Erythroblast (primary cell): ENCODE results near the gene SIRPB1.

Source experiments
- GATA1 ChIP-seq: IDR thresholded peaks from 2 replicates; pipeline ENCODE4 v1.6.1; 2011; ENCODE audit warnings: low read depth, mild to moderate bottlenecking, control low read depth, low read length, moderate library complexity
- POLR2A ChIP-seq: IDR thresholded peaks from 2 replicates; pipeline ENCODE4 v1.6.1; 2011; ENCODE audit warnings: mild to moderate bottlenecking, low read length

GRCh38 chr20:1665345-1665744, 45.5 kb upstream of the SIRPB1 start:
- TF ChIP-seq POLR2A = no peak
- TF ChIP-seq GATA1 = no peak
